Upper lobe of right lung (tissue), 1 donor: ENCODE data around the gene FRYL. TPM values are rescaled to one million over a fixed set of nuclear protein-coding genes. Genes with fewer than 3 reads are reported as not detected.
A peak's percentile ranks its signal among the peaks of the same experiment; 100 is the strongest.

Source experiments
- ATAC-seq: fragments of 200-7000 bp; cut with Tn5 transposase; one replicate; pipeline ENCODE4 v1.9.1; 2020; ENCODE audit warnings: mild to moderate bottlenecking, moderate library complexity
- DNase-seq: peaks from one replicate; pipeline ENCODE4 v3.0.0-alpha.2; 2020
- H3K27ac ChIP-seq: fragments of 200-600 bp; one replicate; pipeline ENCODE4 v1.8.0; 2022
- H3K27me3 ChIP-seq: fragments of 200-600 bp; one replicate; pipeline ENCODE4 v1.8.0; 2022; ENCODE audit warnings: mild to moderate bottlenecking
- H3K36me3 ChIP-seq: fragments of 200-600 bp; one replicate; pipeline ENCODE4 v1.8.0; 2022
- H3K4me1 ChIP-seq: fragments of 200-600 bp; one replicate; pipeline ENCODE4 v1.8.0; 2022
- H3K4me3 ChIP-seq: fragments of 200-600 bp; one replicate; pipeline ENCODE4 v1.8.0; 2022; ENCODE audit warnings: mild to moderate bottlenecking
- H3K9me3 ChIP-seq: fragments of 200-600 bp; one replicate; pipeline ENCODE4 v1.8.0; 2022
- intact Hi-C: fragments of 100-400 bp; cut with DNase I; formaldehyde crosslinking; loops from one replicate; pipeline ENCODE4 v1.11.0; 2022
- total RNA-seq: library from RNA; stranded (reverse); fragmentation: NEBNext Ultra II Directional; extraction: Animal tissue kit (Norgen Biotek cat#: 25700); gene quantifications from one replicate; pipeline ENCODE4 v1.2.1, GENCODE V29; 2021
- TF ChIP-seq, protein P1 (sequence below): fragments of 200-600 bp; IDR thresholded peaks from one replicate; pipeline ENCODE4 v1.8.0; 2022; ENCODE audit warnings: antibody characterized with exemption
- donor health status: DM: no; HTN: yes; CAD: no; lungs with severe emphysema.

FRYL gene
- total RNA-seq, 1 donor from 2014 or later = 71.9 TPM

DNA sequence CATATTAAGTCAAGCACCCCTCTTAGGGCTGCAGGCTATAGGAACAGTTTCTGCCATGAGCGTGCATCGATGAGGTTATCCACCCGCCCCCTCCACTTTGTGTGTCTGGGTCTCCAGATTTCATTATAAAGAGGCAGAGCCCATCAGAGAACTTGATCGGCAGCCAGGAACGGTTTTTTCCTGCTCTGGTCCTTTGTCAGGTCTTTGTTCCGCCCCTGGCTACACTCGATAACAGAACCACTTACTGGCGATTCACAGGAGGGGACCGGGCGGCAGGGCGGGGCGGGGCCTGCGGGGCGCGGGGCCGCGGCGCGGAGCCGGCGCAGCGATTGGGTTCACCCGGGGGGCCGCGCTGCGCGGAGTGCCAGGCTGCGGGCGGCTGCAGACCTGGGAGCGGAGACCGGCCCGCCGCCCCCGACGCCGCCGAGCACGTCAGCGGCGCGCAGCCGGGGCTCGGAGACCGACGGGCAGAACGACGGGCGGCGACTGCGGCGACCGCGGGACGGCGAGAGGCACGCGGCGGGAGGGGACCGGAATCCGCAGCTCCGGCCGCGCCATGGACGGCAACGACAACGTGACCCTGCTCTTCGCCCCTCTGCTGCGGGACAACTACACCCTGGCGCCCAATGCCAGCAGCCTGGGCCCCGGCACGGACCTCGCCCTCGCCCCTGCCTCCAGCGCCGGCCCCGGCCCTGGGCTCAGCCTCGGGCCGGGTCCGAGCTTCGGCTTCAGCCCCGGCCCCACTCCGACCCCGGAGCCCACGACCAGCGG is 296.9 kb downstream of the FRYL start, which contains the start of gene SLC10A4:
TSS of gene SLC10A4 (plus strand) at position 338 of the 771 bp plus-strand sequence. CDS start at position 557, 219 bp downstream.
- H3K9me3 ChIP-seq = no peaks in the 10 kb centered on the region
- peaks cover 4% of the 10 kb centered on the region for H3K4me1 ChIP-seq
- DNase-seq = peak; percentile 68
- TF ChIP-seq, protein P1, sequence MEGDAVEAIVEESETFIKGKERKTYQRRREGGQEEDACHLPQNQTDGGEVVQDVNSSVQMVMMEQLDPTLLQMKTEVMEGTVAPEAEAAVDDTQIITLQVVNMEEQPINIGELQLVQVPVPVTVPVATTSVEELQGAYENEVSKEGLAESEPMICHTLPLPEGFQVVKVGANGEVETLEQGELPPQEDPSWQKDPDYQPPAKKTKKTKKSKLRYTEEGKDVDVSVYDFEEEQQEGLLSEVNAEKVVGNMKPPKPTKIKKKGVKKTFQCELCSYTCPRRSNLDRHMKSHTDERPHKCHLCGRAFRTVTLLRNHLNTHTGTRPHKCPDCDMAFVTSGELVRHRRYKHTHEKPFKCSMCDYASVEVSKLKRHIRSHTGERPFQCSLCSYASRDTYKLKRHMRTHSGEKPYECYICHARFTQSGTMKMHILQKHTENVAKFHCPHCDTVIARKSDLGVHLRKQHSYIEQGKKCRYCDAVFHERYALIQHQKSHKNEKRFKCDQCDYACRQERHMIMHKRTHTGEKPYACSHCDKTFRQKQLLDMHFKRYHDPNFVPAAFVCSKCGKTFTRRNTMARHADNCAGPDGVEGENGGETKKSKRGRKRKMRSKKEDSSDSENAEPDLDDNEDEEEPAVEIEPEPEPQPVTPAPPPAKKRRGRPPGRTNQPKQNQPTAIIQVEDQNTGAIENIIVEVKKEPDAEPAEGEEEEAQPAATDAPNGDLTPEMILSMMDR = no peak
- H3K36me3 ChIP-seq = no peaks in the 10 kb centered on the region
- H3K27me3 ChIP-seq = peaks cover 66% of the 10 kb centered on the region
- no peak within 1 kb of the TSS for H3K27ac ChIP-seq
- H3K4me3 ChIP-seq = peak within 1 kb of the TSS; percentile 41
- ATAC-seq = peak; percentile 81
- intact Hi-C loops = no loop called here

DNA sequence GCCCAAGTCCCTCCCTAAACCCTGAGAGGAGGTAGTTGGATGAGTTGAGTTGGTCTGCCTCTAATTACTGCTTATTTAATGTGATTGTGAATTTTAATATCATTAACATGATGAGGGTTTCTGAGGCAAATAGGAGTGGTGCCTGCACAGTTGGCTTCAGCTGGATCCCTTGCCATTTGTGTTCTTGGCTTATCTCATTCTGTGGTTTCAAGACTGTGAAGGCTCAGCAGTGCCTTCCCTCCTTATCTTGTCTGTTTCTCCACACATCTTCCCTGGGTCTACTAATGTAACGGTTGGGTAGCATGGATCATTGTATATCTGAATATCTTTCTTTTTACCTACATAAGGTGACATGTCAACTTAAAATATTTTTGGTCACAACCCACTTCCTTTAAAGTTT is 298.5 kb downstream of the FRYL start:
- Histone ChIP-seq H3K27ac (no peak overlapping the region), H3K4me3 (no peak overlapping the region), H3K4me1 (peaks cover 4% of the 10 kb centered on the region), H3K36me3 (no peaks in the 10 kb centered on the region), H3K9me3 (no peaks in the 10 kb centered on the region), H3K27me3 (peaks cover 51% of the 10 kb centered on the region)
- TF ChIP-seq, protein P1 = no peak
- DNase-seq (no peak), ATAC-seq (no peak)
- intact Hi-C loops = no loop called here

DNA sequence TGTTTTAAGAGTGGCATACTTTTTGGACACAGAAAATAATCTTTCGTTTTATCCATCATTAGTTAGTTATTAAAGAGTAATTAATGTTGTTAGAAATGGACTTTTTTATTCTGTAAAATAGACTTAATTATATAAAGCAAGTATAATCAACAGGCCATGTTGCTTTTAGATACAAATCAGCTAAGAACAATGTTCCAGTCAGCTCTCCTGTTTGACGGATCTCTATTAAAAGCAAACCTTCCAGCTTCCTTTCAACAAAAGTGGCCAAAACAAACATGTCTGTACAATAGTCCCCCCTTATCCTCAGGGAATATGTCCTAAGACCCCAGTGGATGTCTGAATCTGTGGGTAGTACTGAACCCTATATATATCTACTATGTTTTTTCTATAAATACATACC is 301.8 kb downstream of the FRYL start:
- Histone ChIP-seq H3K4me3 (no peak overlapping the region), H3K36me3 (no peaks in the 10 kb centered on the region), H3K9me3 (no peaks in the 10 kb centered on the region), H3K27me3 (peaks cover 29% of the 10 kb centered on the region), H3K27ac (no peak overlapping the region), H3K4me1 (no peaks in the 10 kb centered on the region)
- TF ChIP-seq, protein P1 = no peak
- DNase-seq (no peak), ATAC-seq (no peak)
- intact Hi-C loops = no loop called here

DNA sequence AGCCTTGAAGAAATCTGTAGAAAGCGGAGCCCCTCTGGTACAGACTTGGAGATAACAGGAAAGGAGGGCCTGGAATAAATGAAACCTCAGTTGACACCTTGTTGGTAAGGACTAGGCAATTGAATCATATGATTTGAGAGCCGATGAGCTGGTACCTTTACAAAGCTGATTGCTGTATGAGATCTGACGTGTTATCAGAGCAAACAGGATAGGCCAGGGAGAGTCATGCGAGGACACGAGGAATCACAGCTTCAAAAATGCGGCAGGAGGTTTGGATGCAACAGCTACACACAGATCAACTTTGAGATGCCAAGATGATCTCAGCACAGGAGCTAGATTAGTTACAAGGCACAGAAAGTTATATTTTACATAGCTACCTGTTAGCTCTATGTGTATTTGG is 304.3 kb downstream of the FRYL start:
- Histone ChIP-seq H3K4me1 (no peaks in the 10 kb centered on the region), H3K4me3 (no peak overlapping the region), H3K27ac (no peak overlapping the region), H3K9me3 (no peaks in the 10 kb centered on the region), H3K27me3 (peaks cover 6% of the 10 kb centered on the region), H3K36me3 (no peaks in the 10 kb centered on the region)
- intact Hi-C loops = no loop called here
- ATAC-seq = no peak
- TF ChIP-seq, protein P1 = no peak
- no peak for DNase-seq

DNA sequence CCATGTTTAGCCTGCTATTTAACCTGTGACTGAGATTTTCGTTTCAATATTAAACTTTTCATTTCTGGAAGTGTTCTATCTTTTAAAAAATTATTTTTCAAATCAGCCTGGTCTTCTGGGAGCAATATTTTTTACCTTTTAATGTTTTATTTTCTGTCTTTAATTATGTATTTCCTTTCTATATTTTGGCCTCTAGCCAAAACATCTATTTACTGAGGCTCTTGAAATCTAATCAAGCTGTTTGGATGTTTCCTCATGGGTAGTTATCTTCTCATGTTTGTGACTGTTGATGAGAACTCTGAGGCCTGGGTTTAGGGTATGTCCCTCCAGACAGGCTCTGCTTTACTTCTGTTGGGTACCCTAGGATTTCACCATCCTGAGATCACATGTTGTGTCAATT is 307.3 kb downstream of the FRYL start:
- Histone ChIP-seq H3K27ac (no peak overlapping the region), H3K4me3 (no peak overlapping the region), H3K27me3 (no peaks in the 10 kb centered on the region), H3K9me3 (no peaks in the 10 kb centered on the region), H3K36me3 (no peaks in the 10 kb centered on the region), H3K4me1 (no peaks in the 10 kb centered on the region)
- intact Hi-C loops = no loop called here
- TF ChIP-seq, protein P1 = no peak
- no peak for DNase-seq
- ATAC-seq = no peak
